Measurements from ENCODE around the gene BCAN.

- TF ChIP-seq CTCF (IDR thresholded peaks at IDR 0.05): no peak
- no peak for TF ChIP-seq POLR2A (IDR thresholded peaks at IDR 0.05)
Observed at GRCh38 chr1:156700736-156701531, 59.0 kb downstream of the BCAN start.
